T-cell (primary cell): ENCODE measurements around the gene LYSET. TPM values are rescaled to one million over a fixed set of nuclear protein-coding genes. Genes with fewer than 3 reads are reported as not detected.
"Not testable (repeated sequence)": the region's sequence is repeated elsewhere in the genome, so short reads cannot be mapped to it uniquely, and the experiment has no call there.

Experiments used
- ATAC-seq, 4 experiments: fragments of 200-7000 bp in 3 of 4; fragments of 150-1000 bp in 1 of 4; cut with Tn5 transposase; replicated peaks in 1 of 4; 1 replicate in 3 of 4; 2 replicates in 1 of 4; pipeline ENCODE4 v1.10.0; 2021; ENCODE audit warnings: moderate library complexity in 3 of 4, mild to moderate bottlenecking in 2 of 4, moderate number of reproducible peaks in 1 of 4
- CTCF ChIA-PET, 2 donors: fragments of 300-600 bp; sonication (Branson Sonifier 250); formaldehyde crosslinking; loops; one replicate each; lab custom pipeline; 2022; ENCODE audit warnings: antibody characterized with exemption in 2 of 2; lab: Charles Lee
- POLR2A ChIA-PET, 2 donors: fragments of 300-600 bp; sonication (Branson Sonifier 250); formaldehyde crosslinking; loops; one replicate each; lab custom pipeline; 2022; ENCODE audit warnings: antibody characterized with exemption in 2 of 2; lab: Charles Lee
- DNase-seq, 35 experiments: peaks; one replicate each; pipeline versions ENCODE4 v3.0.0 to v3.0.0-alpha.2; 2013 to 2023
- H3K27ac ChIP-seq: one replicate; pipeline ENCODE4 v1.5.1; 2013; ENCODE audit warnings: low read length
- H3K27me3 ChIP-seq, 2 experiments: replicated peaks in 1 of 2; 1 replicate in 1 of 2; 2 replicates in 1 of 2; pipeline versions ENCODE4 v1.6.1 to v1.7.0; 2013; ENCODE audit warnings: low read length in 1 of 2, mixed read lengths in 1 of 2; ENCODE audit not compliant: control insufficient read depth in 2 of 2, insufficient read depth in 2 of 2; ENCODE audit errors: extremely low read depth in 1 of 2
- H3K36me3 ChIP-seq, 2 donors: 1 replicate in 1 of 2; 2 replicates in 1 of 2; pipeline versions ENCODE4 v1.6.1 to v1.7.0; 2013; ENCODE audit warnings: low read length in 1 of 2; ENCODE audit not compliant: control insufficient read depth in 2 of 2, insufficient read depth in 1 of 2; ENCODE audit errors: extremely low read depth in 1 of 2
- H3K4me1 ChIP-seq, 2 experiments: 1 replicate in 1 of 2; 2 replicates in 1 of 2; pipeline versions ENCODE4 v1.6.1 to v1.7.0; 2013; ENCODE audit warnings: low read length in 2 of 2, mixed read lengths in 1 of 2; ENCODE audit not compliant: insufficient read depth in 2 of 2, control insufficient read depth in 1 of 2; ENCODE audit errors: extremely low read depth in 1 of 2
- H3K4me3 ChIP-seq, 2 donors: 1 replicate in 1 of 2; 2 replicates in 1 of 2; pipeline versions ENCODE4 v1.5.1 to v1.7.0; 2013; ENCODE audit warnings: mild to moderate bottlenecking in 2 of 2, low read length in 1 of 2, moderate library complexity in 1 of 2; ENCODE audit not compliant: control insufficient read depth in 1 of 2; ENCODE audit errors: extremely low read depth in 1 of 2
- H3K9me3 ChIP-seq: 2 replicates; pipeline ENCODE4 v1.7.0; 2013
- H3K27ac Mint-ChIP-seq, 2 donors: one replicate each; pipeline ENCODE4 v1.8.0; 2020 to 2021; ENCODE audit warnings: mild to moderate bottlenecking in 2 of 2, mixed read lengths in 2 of 2
- H3K27me3 Mint-ChIP-seq, 2 donors: one replicate each; pipeline ENCODE4 v1.8.0; 2021 to 2022; ENCODE audit warnings: mixed read lengths in 2 of 2
- H3K36me3 Mint-ChIP-seq: one replicate; pipeline ENCODE4 v1.8.0; 2021; ENCODE audit warnings: mixed read lengths
- H3K4me1 Mint-ChIP-seq, 3 donors: one replicate each; pipeline ENCODE4 v1.8.0; 2020 to 2022; ENCODE audit warnings: mixed read lengths in 3 of 3, mild to moderate bottlenecking in 1 of 3
- H3K4me3 Mint-ChIP-seq, 3 donors: one replicate each; pipeline ENCODE4 v1.8.0; 2020 to 2022; ENCODE audit warnings: mild to moderate bottlenecking in 3 of 3, mixed read lengths in 3 of 3, moderate library complexity in 3 of 3
- H3K9me3 Mint-ChIP-seq, 3 donors: one replicate each; pipeline ENCODE4 v1.8.0; 2020 to 2022; ENCODE audit warnings: mixed read lengths in 3 of 3
- whole genome bisulfite sequencing: methylation state at CpG from one replicate; pipeline ENCODE4 v1.1.5; 2013; ENCODE audit warnings: missing lambda C conversion rate; ENCODE audit not compliant: insufficient coverage; 5-methylcytosine and 5-hydroxymethylcytosine counted together
- total RNA-seq, 35 experiments: library from RNA in 6 of 35; stranded (reverse) in 6 of 35; fragments of 120-200 nt in 1 of 35; gene quantifications; one replicate each; pipeline versions ENCODE4 v1.2.1 to v1.2.4 and lab custom pipeline; 2013 to 2026

Gene LYSET
- total RNA-seq, 5 donors from 2014 or later (not counting 1 experiment from before 2014, with no cell fraction given), result 7.9 to 16.9 (median 14.8) TPM

GRCh38 chr14:93174731-93175130, 10.4 kb upstream of the LYSET start:
- H3K36me3 ChIP-seq, H3K36me3 Mint-ChIP-seq, H3K9me3 Mint-ChIP-seq, H3K4me3 Mint-ChIP-seq, ATAC-seq, H3K27me3 ChIP-seq, POLR2A ChIA-PET, H3K27me3 Mint-ChIP-seq, CTCF ChIA-PET, H3K9me3 ChIP-seq, DNase-seq, H3K27ac Mint-ChIP-seq, H3K4me3 ChIP-seq, H3K4me1 ChIP-seq, H3K27ac ChIP-seq, H3K4me1 Mint-ChIP-seq: not testable (repeated sequence)
- 89% methylated on average over 1 of the region's 5 CpGs for WGBS

GRCh38 chr14:93175492-93175891, 9.6 kb upstream of the LYSET start:
- Mint-ChIP-seq H3K4me3 (no peak overlapping the region), H3K4me1 (peaks cover 0 to 9% (median 5%) of the 10 kb centered on the region in 3 donors), H3K27ac (no peak overlapping the region), H3K27me3 (peaks cover 0 to 2% of the 10 kb centered on the region in 2 donors), H3K36me3 (no peaks in the 10 kb centered on the region), H3K9me3 (no peaks in the 10 kb centered on the region)
- no peak for ATAC-seq
- Histone ChIP-seq H3K27ac (no peak overlapping the region), H3K4me1 (no peaks in the 10 kb centered on the region), H3K27me3 (no peaks in the 10 kb centered on the region), H3K36me3 (no peaks in the 10 kb centered on the region), H3K4me3 (no peak overlapping the region), H3K9me3 (no peaks in the 10 kb centered on the region)
- no CpG with 5 or more reads among the region's 6 CpGs for WGBS
- POLR2A ChIA-PET, result no interaction called here
- no peak for DNase-seq
- CTCF ChIA-PET, result interaction anchor here (0.6 to 0.9 kb wide), 2 partner anchors 11 to 23 kb away, joined by 3 to 6 read pairs; no protein-coding TSS in a partner anchor

DNA sequence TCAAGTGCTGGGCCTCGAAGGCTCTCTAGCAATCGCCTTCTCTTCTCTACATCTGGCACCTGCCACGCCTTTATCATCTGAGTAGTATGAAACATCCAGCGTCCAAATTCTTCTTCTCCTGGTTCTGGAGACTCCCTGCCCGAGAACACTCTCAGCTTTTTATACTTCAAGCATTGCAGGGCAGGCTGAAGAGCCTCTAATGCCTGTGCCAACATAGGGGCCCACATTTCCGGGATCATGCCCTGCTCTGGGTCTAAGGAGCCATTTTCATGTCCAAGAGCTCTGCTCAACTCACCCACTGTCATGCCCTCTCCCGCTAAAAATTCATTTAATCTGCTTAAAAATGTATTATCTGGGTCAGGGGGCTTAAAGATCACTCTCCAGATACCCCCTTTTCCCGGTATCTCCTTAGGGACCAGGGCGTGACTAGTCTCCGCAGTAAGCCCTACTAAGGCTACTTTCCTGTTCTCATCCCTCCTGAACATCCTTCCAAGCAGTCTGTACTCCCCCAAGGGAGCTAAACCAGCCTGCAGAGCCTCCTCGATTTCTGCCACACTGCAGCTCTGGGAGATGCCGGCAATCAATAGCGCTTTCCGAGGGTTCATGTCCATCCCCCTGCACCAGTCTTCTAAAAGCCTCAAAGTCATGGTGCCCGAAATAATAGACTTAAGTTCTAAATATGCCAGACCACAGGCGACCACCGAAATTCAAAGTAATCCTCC, 1.4 kb upstream of the LYSET start:
- H3K4me1 ChIP-seq, result peaks cover 24 to 30% of the 10 kb centered on the region in 2 experiments
- CTCF ChIA-PET, result interaction anchor here (0.5 to 4.6 kb wide), 4 partner anchors 20 to 71 kb away, joined by 3 to 21 read pairs (median 14); partner anchors contain the start of genes GON7 (in 1 of the 2) and UBR7 (in 1 of the 2)
- no peaks in the 10 kb centered on the region for H3K9me3 ChIP-seq
- POLR2A ChIA-PET, result interaction anchor here in 1 of 2 donors (0.9 to 1.0 kb wide), 2 partner anchors 24 to 35 kb away, joined by 3 to 4 read pairs; partner anchors contain the start of gene UBR7
- no peaks in the 10 kb centered on the region for H3K27me3 ChIP-seq
- H3K4me1 Mint-ChIP-seq, result peaks cover 37 to 39% (median 38%) of the 10 kb centered on the region in 3 donors
- peaks cover 8% of the 10 kb centered on the region for H3K36me3 Mint-ChIP-seq
- peak overlapping the region; percentile 85 to 92 for H3K4me3 ChIP-seq
- no peaks in the 10 kb centered on the region for H3K27me3 Mint-ChIP-seq
- 48% methylated on average over 17 of the region's 17 CpGs for WGBS
- H3K9me3 Mint-ChIP-seq, result no peaks in the 10 kb centered on the region
- peaks cover 0 to 34% of the 10 kb centered on the region in 2 donors for H3K36me3 ChIP-seq
- no peak for ATAC-seq
- no peak for DNase-seq
- peak overlapping the region; percentile 82 to 92 (median 85) for H3K4me3 Mint-ChIP-seq
- peak overlapping the region; percentile 87 to 89 for H3K27ac Mint-ChIP-seq
- peak overlapping the region; percentile 57 for H3K27ac ChIP-seq

DNA sequence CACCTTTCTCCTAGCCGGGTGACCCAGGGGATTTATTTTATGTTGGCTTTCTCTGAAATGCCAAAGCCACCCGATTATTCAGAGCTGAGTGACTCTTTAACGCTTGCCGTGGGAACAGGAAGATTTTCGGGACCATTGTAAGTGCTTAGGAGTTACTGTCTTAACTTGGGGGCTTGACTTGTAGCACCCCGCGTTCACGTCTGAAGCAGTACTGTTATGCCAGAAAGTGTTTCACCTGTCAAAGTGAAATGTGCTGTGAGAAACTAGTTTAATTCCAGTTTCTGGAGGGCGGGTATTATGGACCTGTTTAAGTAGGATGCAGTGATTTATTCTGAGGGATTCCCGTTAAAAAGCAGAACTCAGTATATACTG, 218 bp downstream of the LYSET start:
- Histone ChIP-seq H3K9me3 (no peaks in the 10 kb centered on the region), H3K4me1 (peaks cover 24 to 30% of the 10 kb centered on the region in 2 experiments), H3K27me3 (no peaks in the 10 kb centered on the region), H3K27ac (peak overlapping the region; percentile 90), H3K36me3 (peaks cover 0 to 34% of the 10 kb centered on the region in 2 donors), H3K4me3 (peak overlapping the region; percentile 71 to 85)
- WGBS, result 0% methylated on average over 9 of the region's 10 CpGs
- ATAC-seq (peak in 2 of 4 experiments; percentile 0 to 11), DNase-seq (peak in 1 of 35 experiments; percentile 7)
- Mint-ChIP-seq H3K9me3 (no peaks in the 10 kb centered on the region), H3K4me3 (peak overlapping the region; percentile 91 to 95 (median 92)), H3K4me1 (peaks cover 39 to 46% (median 41%) of the 10 kb centered on the region in 3 donors), H3K27ac (peak overlapping the region; percentile 94 to 97), H3K27me3 (no peaks in the 10 kb centered on the region), H3K36me3 (peaks cover 11% of the 10 kb centered on the region)
- ChIA-PET POLR2A (interaction anchor here in 1 of 2 donors (0.5 to 1.1 kb wide), 3 partner anchors 9 to 146 kb away, joined by 3 to 11 read pairs (median 4); no protein-coding TSS in a partner anchor), CTCF (interaction anchor here (0.6 to 4.6 kb wide), 7 partner anchors 22 to 72 kb away, joined by 3 to 21 read pairs (median 6); partner anchors contain the start of genes GON7 (in 1 of the 2) and UBR7 (in 1 of the 2))

GRCh38 chr14:93186466-93186865, 1.3 kb downstream of the LYSET start:
- no peak for DNase-seq

DNA sequence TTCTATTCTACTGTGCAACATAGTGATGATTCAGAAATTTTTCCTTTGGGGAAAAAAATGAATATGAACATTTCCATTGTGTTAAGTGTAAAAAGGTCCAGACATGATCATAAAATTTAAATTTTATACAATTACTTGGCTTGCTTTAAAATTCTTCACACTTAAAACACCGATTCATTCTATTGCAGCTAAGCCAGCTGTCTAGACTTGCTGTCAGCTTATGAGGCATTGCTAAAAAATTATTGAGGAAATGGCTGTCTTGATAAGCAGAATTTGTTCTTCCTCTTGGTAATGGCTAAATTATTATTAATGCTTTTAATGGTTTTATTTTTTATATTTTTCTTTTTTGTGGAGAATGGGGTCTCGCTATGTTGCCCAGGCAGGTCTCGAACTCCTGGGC, 1.8 kb downstream of the LYSET start:
- H3K27me3 Mint-ChIP-seq, result no peaks in the 10 kb centered on the region
- H3K27ac Mint-ChIP-seq, result peak overlapping the region; percentile 52 to 76
- H3K4me3 ChIP-seq, result no peak overlapping the region
- peaks cover 7% of the 10 kb centered on the region for H3K36me3 Mint-ChIP-seq
- H3K4me1 ChIP-seq, result peaks cover 24 to 30% of the 10 kb centered on the region in 2 experiments
- H3K36me3 ChIP-seq, result peaks cover 0 to 34% of the 10 kb centered on the region in 2 donors
- no peak overlapping the region for H3K27ac ChIP-seq
- peaks cover 36 to 44% (median 38%) of the 10 kb centered on the region in 3 donors for H3K4me1 Mint-ChIP-seq
- ChIA-PET POLR2A (interaction anchor here in 1 of 2 donors (1.2 kb wide), 1 partner anchor 8 kb away, joined by 3 read pairs; no protein-coding TSS in a partner anchor), CTCF (interaction anchor here (0.6 to 4.6 kb wide), 6 partner anchors 18 to 74 kb away, joined by 3 to 18 read pairs (median 3); partner anchors contain the start of genes GON7 (in 1 of the 2) and UBR7 (in 1 of the 2))
- no peaks in the 10 kb centered on the region for H3K9me3 Mint-ChIP-seq
- ATAC-seq (no peak), DNase-seq (no peak)
- no peak overlapping the region for H3K4me3 Mint-ChIP-seq
- H3K27me3 ChIP-seq, result no peaks in the 10 kb centered on the region
- H3K9me3 ChIP-seq, result no peaks in the 10 kb centered on the region
- no CpG with 5 or more reads among the region's 3 CpGs for WGBS

More at GRCh38 chr14:93186466-93186865, 1.3 kb downstream of the LYSET start:
- no peaks in the 10 kb centered on the region for H3K9me3 Mint-ChIP-seq
- Histone ChIP-seq H3K4me1 (peaks cover 24 to 30% of the 10 kb centered on the region in 2 experiments), H3K9me3 (no peaks in the 10 kb centered on the region), H3K36me3 (peaks cover 0 to 34% of the 10 kb centered on the region in 2 donors), H3K4me3 (no peak overlapping the region), H3K27ac (peak overlapping the region; percentile 17), H3K27me3 (no peaks in the 10 kb centered on the region)
- ChIA-PET POLR2A (interaction anchor here in 1 of 2 donors (0.6 kb wide), 1 partner anchor 13 kb away, joined by 4 read pairs; no protein-coding TSS in a partner anchor), CTCF (interaction anchor here (0.6 to 4.6 kb wide), 5 partner anchors 18 to 73 kb away, joined by 3 to 18 read pairs (median 3); partner anchors contain the start of genes GON7 (in 1 of the 2) and UBR7 (in 1 of the 2))
- no peaks in the 10 kb centered on the region for H3K27me3 Mint-ChIP-seq
- no peak for ATAC-seq
- peak overlapping the region; percentile 53 to 92 (median 72) for H3K4me3 Mint-ChIP-seq
- H3K36me3 Mint-ChIP-seq, result peaks cover 11% of the 10 kb centered on the region
- H3K4me1 Mint-ChIP-seq, result peaks cover 39 to 46% (median 41%) of the 10 kb centered on the region in 3 donors
- 100% methylated on average over 1 of the region's 6 CpGs for WGBS
- peak overlapping the region; percentile 67 to 76 for H3K27ac Mint-ChIP-seq
